Activated CD4-positive, alpha-beta T cell treated with anti-CD3 and anti-CD28 coated beads, Interleukin-10, Interleukin-2, amounts not matched to agents 100 ng/mL and 50 ng/mL, durations not matched to agents 16 hours and 8 hours (primary cell): Measurements from ENCODE around the gene C3orf18.

Experiments
- DNase-seq: peaks from one replicate; pipeline ENCODE4 v3.0.0-alpha.2; 2020

C3orf18 gene

DNA sequence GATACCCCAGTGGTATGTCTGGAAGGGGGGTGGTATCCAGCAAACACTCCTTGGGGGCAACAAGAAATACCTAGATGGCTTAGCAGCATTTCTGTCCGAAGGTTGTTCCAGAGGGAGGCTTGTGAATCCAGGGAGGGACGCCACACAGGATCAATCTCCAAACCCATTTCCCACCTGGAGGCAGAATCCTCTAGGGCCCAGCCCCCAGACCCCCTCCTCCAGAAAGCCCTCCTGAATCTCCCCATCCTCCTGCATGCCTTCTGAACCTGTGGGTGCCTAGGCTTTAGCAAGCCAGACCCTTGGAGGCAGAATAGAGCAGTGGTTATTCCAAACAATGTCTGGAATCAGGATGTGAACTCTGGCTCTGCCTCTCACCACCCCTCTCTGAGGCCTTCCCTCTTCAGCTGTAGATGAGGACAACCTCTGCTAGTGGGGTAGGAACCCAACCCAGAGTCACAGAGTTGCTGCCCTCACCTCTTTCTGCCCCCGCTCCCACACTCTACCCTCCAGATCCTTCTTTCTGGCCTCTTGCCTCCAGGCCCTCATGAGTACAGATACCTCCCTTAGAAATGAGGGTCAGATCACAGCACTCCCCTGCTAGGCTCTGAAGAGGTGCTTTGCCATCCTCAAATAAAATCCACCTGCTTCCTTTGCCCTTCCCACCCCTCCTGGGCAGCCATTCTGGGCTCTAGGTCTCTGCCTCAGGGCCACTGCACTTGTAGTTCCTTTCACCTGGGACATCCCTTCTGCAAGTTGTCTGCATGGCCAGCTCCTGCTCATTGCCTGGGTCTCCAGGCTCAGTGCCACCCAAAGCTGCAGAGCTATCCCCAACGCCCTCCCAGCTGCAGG lies 35.9 kb upstream of the C3orf18 start:
- peak; percentile 25 for DNase-seq

GRCh38 chr3:50602595-50603191 lies 35.1 kb upstream of the C3orf18 start:
- DNase-seq: no peak

- DNase-seq: peak; percentile 96
Observed at GRCh38 chr3:50600841-50601591, 33.5 kb upstream of the C3orf18 start.

GRCh38 chr3:50600141-50600753 lies 32.7 kb upstream of the C3orf18 start:
- peak; percentile 60 for DNase-seq

DNA sequence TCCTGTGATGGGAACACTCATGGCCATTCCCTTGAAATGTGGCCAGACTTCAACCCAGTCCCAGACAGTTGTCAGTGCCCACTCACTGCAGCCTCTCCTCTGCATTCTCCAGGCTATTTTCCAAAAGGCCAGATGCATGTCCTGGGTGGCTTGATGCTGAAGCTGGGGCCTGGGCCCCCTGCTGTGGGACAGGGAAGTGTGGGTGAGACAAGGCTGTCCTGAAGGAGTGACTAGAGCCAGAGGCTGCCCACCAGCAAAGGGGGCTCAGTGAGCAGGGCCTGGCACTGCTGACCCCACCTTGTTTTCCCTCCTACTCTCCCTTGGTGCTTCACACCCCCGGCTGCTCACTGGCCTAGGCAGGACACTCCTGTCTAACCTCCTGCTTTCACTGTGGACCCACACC lies 32.2 kb upstream of the C3orf18 start:
- DNase-seq: no peak

- no peak for DNase-seq
Observed at GRCh38 chr3:50599115-50599715, 31.7 kb upstream of the C3orf18 start.

DNA sequence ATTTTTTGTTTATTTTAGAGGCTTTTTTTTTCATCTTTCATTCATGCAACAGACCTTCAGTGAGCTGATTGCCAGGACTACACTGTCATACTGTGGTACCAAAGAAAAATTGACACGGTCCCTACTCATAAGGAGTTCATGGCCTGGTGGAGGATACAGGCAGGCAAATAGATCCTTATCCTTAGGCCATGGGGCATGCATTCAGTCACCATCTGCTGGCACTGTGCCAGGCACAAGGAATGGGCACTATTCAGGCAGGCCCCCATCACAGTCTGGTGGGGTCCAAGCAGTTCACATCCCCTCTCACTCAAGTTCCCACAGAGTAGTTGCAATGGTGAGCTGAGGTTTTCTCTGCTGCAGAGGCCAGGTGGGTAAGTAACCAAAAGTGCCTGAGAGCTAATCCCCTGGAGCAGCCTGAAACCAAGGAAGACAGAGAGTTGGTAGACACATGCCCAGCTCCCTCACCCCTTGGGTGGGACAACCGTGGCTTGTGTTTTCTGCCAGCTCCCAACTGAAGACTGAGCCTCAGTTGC lies 26.8 kb upstream of the C3orf18 start:
- DNase-seq: no peak

GRCh38 chr3:50592568-50592967 lies 25.0 kb upstream of the C3orf18 start:
- peak; percentile 28 for DNase-seq

- DNase-seq: peak; percentile 36
Observed at GRCh38 chr3:50591196-50591741, 23.7 kb upstream of the C3orf18 start.

DNA sequence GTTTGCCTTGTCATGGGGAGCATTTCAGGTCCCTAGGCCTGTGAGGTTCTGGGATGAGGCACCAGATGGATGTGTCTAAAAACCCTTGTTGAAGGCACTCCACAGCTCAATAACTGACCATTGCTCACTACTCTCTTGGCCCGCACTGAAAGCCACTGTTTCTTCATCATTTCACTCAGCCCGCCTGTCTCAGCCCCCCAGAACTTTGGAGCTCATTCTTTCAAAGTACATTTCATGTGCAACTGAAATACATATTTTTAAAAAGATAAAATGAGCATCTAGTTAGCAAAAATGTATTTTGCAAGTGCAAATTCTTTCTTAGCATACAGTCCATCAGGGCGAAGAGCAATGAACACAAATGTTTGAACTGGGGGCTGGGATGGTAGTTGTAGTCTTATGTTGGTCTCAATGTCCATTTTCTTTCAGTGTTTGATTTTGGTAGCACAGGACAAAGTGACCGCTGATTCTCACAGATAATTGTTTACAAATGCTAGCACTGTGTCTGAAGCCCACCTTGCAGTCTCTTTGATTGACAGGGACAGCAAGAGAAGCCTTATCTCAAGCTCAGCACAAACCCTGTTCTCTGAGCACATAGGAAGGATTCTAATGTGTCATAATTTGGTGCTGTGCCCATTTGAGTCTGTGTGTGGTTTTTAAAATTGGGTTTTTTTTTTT lies 21.3 kb upstream of the C3orf18 start:
- no peak for DNase-seq

- peak; percentile 94 for DNase-seq
Observed at GRCh38 chr3:50587806-50588758, 20.5 kb upstream of the C3orf18 start.

- DNase-seq: no peak
Observed at GRCh38 chr3:50587373-50587772, 19.8 kb upstream of the C3orf18 start.

DNA sequence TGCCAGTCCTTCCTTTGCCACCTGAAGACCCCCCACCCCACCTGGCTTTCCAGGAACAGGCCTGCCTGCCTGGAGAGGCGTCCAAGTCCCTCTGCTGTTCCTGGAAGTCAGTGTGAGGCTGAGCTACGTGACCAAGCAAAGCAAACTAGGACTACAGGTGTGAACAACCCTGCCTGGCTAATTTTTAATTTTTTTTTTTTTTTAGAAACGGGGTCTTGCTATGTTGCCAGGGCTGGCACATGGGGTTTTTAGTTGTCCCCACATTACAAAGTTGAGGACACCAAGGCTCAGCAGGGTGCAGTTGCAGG lies 19.2 kb upstream of the C3orf18 start:
- DNase-seq: peak; percentile 21

- peak; percentile 60 for DNase-seq
Observed at GRCh38 chr3:50585919-50586762, 18.6 kb upstream of the C3orf18 start.

- no peak for DNase-seq
Observed at GRCh38 chr3:50584391-50584790, 16.8 kb upstream of the C3orf18 start.

DNA sequence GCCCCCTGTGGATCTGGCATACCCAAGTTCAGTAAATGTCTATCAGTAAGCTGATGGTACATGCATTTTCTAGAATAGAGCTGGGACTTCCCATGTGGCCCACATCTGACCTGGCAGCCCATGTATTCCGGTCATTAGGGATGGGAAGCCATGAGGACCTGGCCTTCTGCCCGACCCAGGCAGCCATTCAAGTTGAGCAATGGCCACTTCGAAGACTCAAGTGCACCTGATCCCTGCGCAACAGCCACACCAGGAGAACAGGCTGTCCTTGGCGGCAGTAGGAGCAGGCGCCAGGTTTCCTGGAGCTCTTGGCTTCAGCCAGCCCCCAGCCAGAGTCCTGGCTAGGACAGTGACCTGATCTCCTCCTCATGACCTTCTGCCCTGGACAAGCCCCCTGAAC lies 16.4 kb upstream of the C3orf18 start:
- DNase-seq: no peak

DNA sequence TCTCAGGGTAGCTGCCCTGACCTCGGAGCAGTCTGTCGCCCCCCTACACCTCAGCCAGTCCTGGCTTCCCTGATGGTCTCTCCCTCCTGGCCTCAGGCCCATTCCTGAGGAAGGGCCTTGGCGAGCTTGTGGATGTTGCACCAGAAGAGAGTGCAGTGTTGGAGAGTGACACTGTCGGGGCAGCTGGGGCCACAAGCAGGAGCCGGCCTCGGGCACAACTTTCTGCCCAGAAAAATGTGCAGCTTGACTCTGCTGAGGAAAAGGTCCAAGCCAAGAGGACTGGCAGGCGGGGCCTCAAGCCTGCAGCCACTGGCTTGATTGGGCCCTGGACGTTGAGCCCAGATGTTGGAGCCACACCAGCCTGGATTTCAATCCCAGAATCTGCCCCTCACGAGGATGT lies 14.5 kb upstream of the C3orf18 start:
- DNase-seq: no peak

GRCh38 chr3:50581459-50581842 lies 13.9 kb upstream of the C3orf18 start:
- no peak for DNase-seq

DNA sequence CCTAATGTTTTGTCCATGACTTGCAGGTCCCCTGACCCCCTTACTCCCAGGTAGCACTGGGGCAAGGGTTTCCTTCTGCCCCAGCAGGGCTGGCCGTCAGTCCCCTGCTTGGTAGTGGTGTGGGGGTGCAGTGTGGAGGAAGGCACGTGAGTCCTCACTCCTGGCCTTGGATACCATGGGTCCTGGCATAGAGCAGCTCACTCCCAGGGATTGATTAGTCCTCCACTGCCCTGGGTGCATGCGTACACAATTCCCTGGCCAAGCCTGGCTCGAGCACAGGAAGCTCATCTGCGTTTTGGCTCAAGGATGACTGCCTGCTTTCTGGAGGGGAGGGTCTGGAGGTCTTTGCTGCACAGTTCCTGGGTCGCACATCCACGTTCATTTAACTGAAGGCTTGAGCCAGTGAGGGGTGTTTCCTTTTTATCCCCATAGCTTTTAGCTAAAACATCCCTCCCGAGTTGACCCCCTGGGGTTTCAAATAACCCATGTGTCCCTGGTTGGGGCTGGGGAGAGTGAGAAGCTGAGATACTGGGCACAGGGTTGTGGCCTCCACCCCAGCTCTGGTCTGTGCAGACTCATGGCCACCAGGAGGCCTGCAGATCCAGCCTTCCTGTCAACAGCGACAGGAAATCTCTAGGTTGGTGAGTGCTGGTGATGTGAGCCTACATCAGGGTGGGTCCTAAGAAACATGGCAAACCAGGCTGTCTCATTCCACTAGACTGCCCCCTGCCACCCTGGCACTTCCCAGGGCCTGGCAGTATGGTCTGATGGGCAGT lies 13.3 kb upstream of the C3orf18 start:
- DNase-seq: no peak
